H1 (cell line): ENCODE measurements around the gene RFX2. TPM values are rescaled to one million over a fixed set of nuclear protein-coding genes. Genes with fewer than 3 reads are reported as not detected.

Source experiments
- BRCA1 ChIP-seq: IDR thresholded peaks from 2 replicates; pipeline ENCODE4 v1.6.1; 2012; ENCODE audit warnings: low read depth, low read length, improper control_type of control experiment
- GABPA ChIP-seq: IDR thresholded peaks from 2 replicates; pipeline ENCODE4 v1.6.1; 2011; ENCODE audit warnings: mild to moderate bottlenecking, low read length, moderate library complexity, borderline replicate concordance; ENCODE audit not compliant: insufficient read depth
- GTF2F1 ChIP-seq: IDR thresholded peaks from 2 replicates; pipeline ENCODE4 v1.6.1; 2012; ENCODE audit warnings: low read depth, low read length, improper control_type of control experiment, borderline replicate concordance
- KDM1A ChIP-seq: fragments of 200-600, 300-600 bp; sonication (generic); IDR thresholded peaks from 2 replicates; pipeline ENCODE4 v1.7.1; 2016; ENCODE audit warnings: mild to moderate bottlenecking, low read length, borderline replicate concordance
- MAFK ChIP-seq: IDR thresholded peaks from 2 replicates; pipeline ENCODE4 v1.6.1; 2012; ENCODE audit warnings: low read depth, mild to moderate bottlenecking, improper control_type of control experiment, low read length
- SIRT6 ChIP-seq: IDR thresholded peaks from one replicate; pipeline ENCODE4 v1.7.1; 2012; ENCODE audit warnings: low read length, inconsistent platforms
- SP2 ChIP-seq: IDR thresholded peaks from 2 replicates; pipeline ENCODE4 v1.6.1; 2012; ENCODE audit warnings: mild to moderate bottlenecking, low read length, inconsistent platforms
- TAF1 ChIP-seq: IDR thresholded peaks from 2 replicates; pipeline ENCODE4 v1.6.1; 2011; ENCODE audit warnings: mild to moderate bottlenecking, low read depth, low read length
- TCF12 ChIP-seq: IDR thresholded peaks from 2 replicates; pipeline ENCODE4 v1.6.1; 2011; ENCODE audit warnings: low read depth, mild to moderate bottlenecking, low read length
- TEAD4 ChIP-seq: IDR thresholded peaks from 2 replicates; pipeline ENCODE4 v1.6.1; 2012; ENCODE audit warnings: low read depth, low read length, inconsistent platforms, mixed read lengths
- ZNF274 ChIP-seq: IDR thresholded peaks from 2 replicates; pipeline ENCODE4 v1.7.0; 2012; ENCODE audit warnings: low read length, borderline replicate concordance; ENCODE audit errors: extremely low read depth
- polyA plus RNA-seq, 7 experiments: library from polyadenylated mRNA; depleted of rRNA in 3 of 7; stranded (reverse) in 5 of 7; unstranded in 2 of 7; fragments of >200 nt in 5 of 7; fragments of 200-250 nt in 2 of 7; gene quantifications; 1 replicate in 5 of 7; 2 replicates in 1 of 7; 4 replicates in 1 of 7; pipeline versions ENCODE4 v1.2.1 to v1.2.3, GENCODE V29; 2011 to 2013; ENCODE audit warnings: missing spikeins in 2 of 7, mixed read lengths in 2 of 7
- total RNA-seq: library from RNA; stranded (reverse); fragmentation: NEBNext Ultra II Directional; extraction: Animal tissue kit (Norgen Biotek cat#: 25700); gene quantifications from 2 replicates; pipeline ENCODE4 v1.2.1, GENCODE V29; 2021
- TF ChIP-seq, protein P1 (sequence below): fragments of 300-600 bp; sonication (generic); IDR thresholded peaks from 2 replicates; pipeline ENCODE4 v1.7.1; 2012; ENCODE audit warnings: low read length, moderate library complexity, mild to moderate bottlenecking, inconsistent platforms; ENCODE audit not compliant: insufficient replicate concordance

Gene RFX2
- total and polyA plus RNA-seq, 2 of the 8 experiments (the other 6 are each of a cell fraction or from before 2014, with no cell fraction given) = 4.8 to 5.3 TPM

DNA sequence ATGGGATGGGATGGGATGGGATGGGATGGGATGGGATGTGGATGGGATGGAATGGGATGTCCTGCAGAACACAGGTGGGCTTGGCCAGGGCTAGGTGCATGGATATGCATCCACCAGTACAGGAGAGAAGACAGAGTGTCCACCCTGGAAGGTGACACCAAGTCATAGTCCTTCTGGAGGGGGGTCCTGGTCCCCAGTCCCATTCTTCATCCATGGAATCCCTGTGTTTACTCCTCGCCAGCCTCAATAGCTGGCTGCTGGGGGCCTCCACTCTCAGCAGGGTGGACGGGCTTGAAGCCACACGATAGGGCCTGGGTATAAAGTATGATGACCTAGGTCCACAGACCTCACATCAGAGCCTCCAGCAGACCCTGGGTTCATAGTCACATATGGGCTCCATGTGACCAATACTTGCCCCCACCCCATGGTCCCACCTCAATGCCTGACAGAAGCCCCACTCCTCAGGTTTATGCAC, 40.1 kb downstream of the RFX2 start (continued):
- TF ChIP-seq, protein P1, sequence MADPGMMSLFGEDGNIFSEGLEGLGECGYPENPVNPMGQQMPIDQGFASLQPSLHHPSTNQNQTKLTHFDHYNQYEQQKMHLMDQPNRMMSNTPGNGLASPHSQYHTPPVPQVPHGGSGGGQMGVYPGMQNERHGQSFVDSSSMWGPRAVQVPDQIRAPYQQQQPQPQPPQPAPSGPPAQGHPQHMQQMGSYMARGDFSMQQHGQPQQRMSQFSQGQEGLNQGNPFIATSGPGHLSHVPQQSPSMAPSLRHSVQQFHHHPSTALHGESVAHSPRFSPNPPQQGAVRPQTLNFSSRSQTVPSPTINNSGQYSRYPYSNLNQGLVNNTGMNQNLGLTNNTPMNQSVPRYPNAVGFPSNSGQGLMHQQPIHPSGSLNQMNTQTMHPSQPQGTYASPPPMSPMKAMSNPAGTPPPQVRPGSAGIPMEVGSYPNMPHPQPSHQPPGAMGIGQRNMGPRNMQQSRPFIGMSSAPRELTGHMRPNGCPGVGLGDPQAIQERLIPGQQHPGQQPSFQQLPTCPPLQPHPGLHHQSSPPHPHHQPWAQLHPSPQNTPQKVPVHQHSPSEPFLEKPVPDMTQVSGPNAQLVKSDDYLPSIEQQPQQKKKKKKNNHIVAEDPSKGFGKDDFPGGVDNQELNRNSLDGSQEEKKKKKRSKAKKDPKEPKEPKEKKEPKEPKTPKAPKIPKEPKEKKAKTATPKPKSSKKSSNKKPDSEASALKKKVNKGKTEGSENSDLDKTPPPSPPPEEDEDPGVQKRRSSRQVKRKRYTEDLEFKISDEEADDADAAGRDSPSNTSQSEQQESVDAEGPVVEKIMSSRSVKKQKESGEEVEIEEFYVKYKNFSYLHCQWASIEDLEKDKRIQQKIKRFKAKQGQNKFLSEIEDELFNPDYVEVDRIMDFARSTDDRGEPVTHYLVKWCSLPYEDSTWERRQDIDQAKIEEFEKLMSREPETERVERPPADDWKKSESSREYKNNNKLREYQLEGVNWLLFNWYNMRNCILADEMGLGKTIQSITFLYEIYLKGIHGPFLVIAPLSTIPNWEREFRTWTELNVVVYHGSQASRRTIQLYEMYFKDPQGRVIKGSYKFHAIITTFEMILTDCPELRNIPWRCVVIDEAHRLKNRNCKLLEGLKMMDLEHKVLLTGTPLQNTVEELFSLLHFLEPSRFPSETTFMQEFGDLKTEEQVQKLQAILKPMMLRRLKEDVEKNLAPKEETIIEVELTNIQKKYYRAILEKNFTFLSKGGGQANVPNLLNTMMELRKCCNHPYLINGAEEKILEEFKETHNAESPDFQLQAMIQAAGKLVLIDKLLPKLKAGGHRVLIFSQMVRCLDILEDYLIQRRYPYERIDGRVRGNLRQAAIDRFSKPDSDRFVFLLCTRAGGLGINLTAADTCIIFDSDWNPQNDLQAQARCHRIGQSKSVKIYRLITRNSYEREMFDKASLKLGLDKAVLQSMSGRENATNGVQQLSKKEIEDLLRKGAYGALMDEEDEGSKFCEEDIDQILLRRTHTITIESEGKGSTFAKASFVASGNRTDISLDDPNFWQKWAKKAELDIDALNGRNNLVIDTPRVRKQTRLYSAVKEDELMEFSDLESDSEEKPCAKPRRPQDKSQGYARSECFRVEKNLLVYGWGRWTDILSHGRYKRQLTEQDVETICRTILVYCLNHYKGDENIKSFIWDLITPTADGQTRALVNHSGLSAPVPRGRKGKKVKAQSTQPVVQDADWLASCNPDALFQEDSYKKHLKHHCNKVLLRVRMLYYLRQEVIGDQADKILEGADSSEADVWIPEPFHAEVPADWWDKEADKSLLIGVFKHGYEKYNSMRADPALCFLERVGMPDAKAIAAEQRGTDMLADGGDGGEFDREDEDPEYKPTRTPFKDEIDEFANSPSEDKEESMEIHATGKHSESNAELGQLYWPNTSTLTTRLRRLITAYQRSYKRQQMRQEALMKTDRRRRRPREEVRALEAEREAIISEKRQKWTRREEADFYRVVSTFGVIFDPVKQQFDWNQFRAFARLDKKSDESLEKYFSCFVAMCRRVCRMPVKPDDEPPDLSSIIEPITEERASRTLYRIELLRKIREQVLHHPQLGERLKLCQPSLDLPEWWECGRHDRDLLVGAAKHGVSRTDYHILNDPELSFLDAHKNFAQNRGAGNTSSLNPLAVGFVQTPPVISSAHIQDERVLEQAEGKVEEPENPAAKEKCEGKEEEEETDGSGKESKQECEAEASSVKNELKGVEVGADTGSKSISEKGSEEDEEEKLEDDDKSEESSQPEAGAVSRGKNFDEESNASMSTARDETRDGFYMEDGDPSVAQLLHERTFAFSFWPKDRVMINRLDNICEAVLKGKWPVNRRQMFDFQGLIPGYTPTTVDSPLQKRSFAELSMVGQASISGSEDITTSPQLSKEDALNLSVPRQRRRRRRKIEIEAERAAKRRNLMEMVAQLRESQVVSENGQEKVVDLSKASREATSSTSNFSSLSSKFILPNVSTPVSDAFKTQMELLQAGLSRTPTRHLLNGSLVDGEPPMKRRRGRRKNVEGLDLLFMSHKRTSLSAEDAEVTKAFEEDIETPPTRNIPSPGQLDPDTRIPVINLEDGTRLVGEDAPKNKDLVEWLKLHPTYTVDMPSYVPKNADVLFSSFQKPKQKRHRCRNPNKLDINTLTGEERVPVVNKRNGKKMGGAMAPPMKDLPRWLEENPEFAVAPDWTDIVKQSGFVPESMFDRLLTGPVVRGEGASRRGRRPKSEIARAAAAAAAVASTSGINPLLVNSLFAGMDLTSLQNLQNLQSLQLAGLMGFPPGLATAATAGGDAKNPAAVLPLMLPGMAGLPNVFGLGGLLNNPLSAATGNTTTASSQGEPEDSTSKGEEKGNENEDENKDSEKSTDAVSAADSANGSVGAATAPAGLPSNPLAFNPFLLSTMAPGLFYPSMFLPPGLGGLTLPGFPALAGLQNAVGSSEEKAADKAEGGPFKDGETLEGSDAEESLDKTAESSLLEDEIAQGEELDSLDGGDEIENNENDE = no peak
- TF ChIP-seq GTF2F1 = no peak
- no peak for TF ChIP-seq TEAD4
- no peak for TF ChIP-seq TCF12
- no peak for TF ChIP-seq TAF1
- TF ChIP-seq SP2 = no peak
- TF ChIP-seq GABPA = no peak
- no peak for TF ChIP-seq ZNF274
- TF ChIP-seq MAFK = no peak
- no peak for TF ChIP-seq BRCA1
- TF ChIP-seq KDM1A = no peak
- TF ChIP-seq SIRT6 = no peak
